SH-SY5Y (cell line): ENCODE data around the gene UBE2S.

ENCODE experiments used
- GATA2 ChIP-seq: IDR thresholded peaks from 2 replicates; pipeline ENCODE4 v1.6.1; 2011; ENCODE audit warnings: mild to moderate bottlenecking, low read depth, low read length
- GATA3 ChIP-seq: IDR thresholded peaks from 2 replicates; pipeline ENCODE4 v1.6.1; 2011; ENCODE audit warnings: low read depth, mild to moderate bottlenecking, low read length, moderate library complexity

GRCh38 chr19:55350620-55351315 is 56.8 kb downstream of the UBE2S start:
- TF ChIP-seq GATA2 (no peak), GATA3 (no peak)
